ENCODE results near the gene MXRA8. TPM values are rescaled to one million over a fixed set of nuclear protein-coding genes. Genes with fewer than 3 reads are reported as not detected.

MXRA8 gene
- total RNA-seq, 4 donors from 2014 or later = 18.6 to 43.5 (median 21.9) TPM

GRCh38 chr1:1357871-1358432 lies 403 bp downstream of the MXRA8 start:
- no peak for DNase-seq (ENCODE audit: low spot score in 2 of 2)
- Histone ChIP-seq H3K4me3 (peak overlapping the region; percentile 48), H3K36me3 (no peaks in the 10 kb centered on the region), H3K9me3 (no peaks in the 10 kb centered on the region), H3K4me1 (peaks cover 84% of the 10 kb centered on the region), H3K27ac (peak overlapping the region; percentile 88), H3K27me3 (peaks cover 26% of the 10 kb centered on the region)
- TF ChIP-seq POLR2AphosphoS5 (IDR thresholded peaks at IDR 0.05) (no peak), CTCF (IDR thresholded peaks at IDR 0.05) (no peak), POLR2A (IDR thresholded peaks at IDR 0.05) (no peak)
- 23% methylated on average over 8 of the region's 18 CpGs for WGBS

GRCh38 chr1:1356796-1357401 lies 1.5 kb downstream of the MXRA8 start:
- peak overlapping the region; percentile 88 for H3K27ac ChIP-seq
- TF ChIP-seq EP300 (IDR thresholded peaks at IDR 0.05) (no peak), POLR2A (IDR thresholded peaks at IDR 0.05) (no peak), POLR2AphosphoS5 (IDR thresholded peaks at IDR 0.05) (no peak), CTCF (IDR thresholded peaks at IDR 0.05) (no peak)
- WGBS = 36% methylated on average over 11 of the region's 26 CpGs
- peaks cover 26% of the 10 kb centered on the region for H3K27me3 ChIP-seq
- H3K36me3 ChIP-seq = no peaks in the 10 kb centered on the region
- no peaks in the 10 kb centered on the region for H3K9me3 ChIP-seq
- peaks cover 92% of the 10 kb centered on the region for H3K4me1 ChIP-seq
- DNase-seq (ENCODE audit: low spot score in 2 of 2) = no peak
- H3K4me3 ChIP-seq = peak overlapping the region; percentile 48

- WGBS = 22% methylated on average over 6 of the region's 8 CpGs
- Histone ChIP-seq H3K4me1 (peaks cover 92% of the 10 kb centered on the region), H3K27ac (peak overlapping the region; percentile 88), H3K27me3 (peaks cover 26% of the 10 kb centered on the region), H3K4me3 (peak overlapping the region; percentile 48), H3K36me3 (no peaks in the 10 kb centered on the region), H3K9me3 (no peaks in the 10 kb centered on the region)
- DNase-seq (ENCODE audit: low spot score in 2 of 2) = no peak
- TF ChIP-seq CTCF (IDR thresholded peaks at IDR 0.05) (no peak), EP300 (IDR thresholded peaks at IDR 0.05) (no peak), POLR2AphosphoS5 (IDR thresholded peaks at IDR 0.05) (no peak), POLR2A (IDR thresholded peaks at IDR 0.05) (no peak)
These were observed 2.1 kb downstream of the MXRA8 start for GRCh38 chr1:1356166-1356795.

- peaks cover 26% of the 10 kb centered on the region for H3K27me3 ChIP-seq
- TF ChIP-seq CTCF (IDR thresholded peaks at IDR 0.05) = no peak
- no peak for TF ChIP-seq POLR2A (IDR thresholded peaks at IDR 0.05)
- no peak for TF ChIP-seq POLR2AphosphoS5 (IDR thresholded peaks at IDR 0.05)
- no peak for TF ChIP-seq EP300 (IDR thresholded peaks at IDR 0.05)
- H3K36me3 ChIP-seq = no peaks in the 10 kb centered on the region
- WGBS = no CpG with 5 or more reads among the region's 52 CpGs
- no peaks in the 10 kb centered on the region for H3K9me3 ChIP-seq
- peak overlapping the region; percentile 30 for H3K27ac ChIP-seq
- peak overlapping the region; percentile 48 for H3K4me3 ChIP-seq
- no peak for DNase-seq (ENCODE audit: low spot score in 2 of 2)
- H3K4me1 ChIP-seq = peaks cover 84% of the 10 kb centered on the region
These were observed 2.9 kb downstream of the MXRA8 start for GRCh38 chr1:1355416-1355815.
